ENCODE measurements around the gene CLBA1.

CLBA1 gene

GRCh38 chr14:104996483-104996882 is 10.9 kb downstream of the CLBA1 start:
- Histone ChIP-seq H3K4me1 (ENCODE audit: low read length) (no peaks in the 10 kb centered on the region), H3K4me3 (ENCODE audit: low read length) (no peak overlapping the region), H3K27me3 (replicated peaks; ENCODE audit: insufficient read depth, low read length) (no peaks in the 10 kb centered on the region), H3K79me2 (ENCODE audit: low read length) (no peaks in the 10 kb centered on the region), H3F3A (ENCODE audit: insufficient read depth, low read length) (no peaks in the 10 kb centered on the region), H2AFZ (ENCODE audit: low read length) (no peak overlapping the region), H3K9me2 (replicated peaks; ENCODE audit: insufficient read depth, low read length) (no peaks in the 10 kb centered on the region), H3K36me3 (replicated peaks; ENCODE audit: insufficient read depth, low read length) (no peaks in the 10 kb centered on the region), H3K9me3 (replicated peaks; ENCODE audit: insufficient read depth, low read length) (no peaks in the 10 kb centered on the region), H3K4me2 (ENCODE audit: low read depth, low read length) (no peak overlapping the region), H3K9ac (ENCODE audit: low read length) (no peak overlapping the region), H4K20me1 (ENCODE audit: insufficient read depth, low read length) (no peaks in the 10 kb centered on the region), H3K27ac (ENCODE audit: low read length) (no peak overlapping the region)
- no peak for TF ChIP-seq EZH2phosphoT487 (IDR thresholded peaks at IDR 0.05; ENCODE audit: low read length)
- TF ChIP-seq, protein P1, sequence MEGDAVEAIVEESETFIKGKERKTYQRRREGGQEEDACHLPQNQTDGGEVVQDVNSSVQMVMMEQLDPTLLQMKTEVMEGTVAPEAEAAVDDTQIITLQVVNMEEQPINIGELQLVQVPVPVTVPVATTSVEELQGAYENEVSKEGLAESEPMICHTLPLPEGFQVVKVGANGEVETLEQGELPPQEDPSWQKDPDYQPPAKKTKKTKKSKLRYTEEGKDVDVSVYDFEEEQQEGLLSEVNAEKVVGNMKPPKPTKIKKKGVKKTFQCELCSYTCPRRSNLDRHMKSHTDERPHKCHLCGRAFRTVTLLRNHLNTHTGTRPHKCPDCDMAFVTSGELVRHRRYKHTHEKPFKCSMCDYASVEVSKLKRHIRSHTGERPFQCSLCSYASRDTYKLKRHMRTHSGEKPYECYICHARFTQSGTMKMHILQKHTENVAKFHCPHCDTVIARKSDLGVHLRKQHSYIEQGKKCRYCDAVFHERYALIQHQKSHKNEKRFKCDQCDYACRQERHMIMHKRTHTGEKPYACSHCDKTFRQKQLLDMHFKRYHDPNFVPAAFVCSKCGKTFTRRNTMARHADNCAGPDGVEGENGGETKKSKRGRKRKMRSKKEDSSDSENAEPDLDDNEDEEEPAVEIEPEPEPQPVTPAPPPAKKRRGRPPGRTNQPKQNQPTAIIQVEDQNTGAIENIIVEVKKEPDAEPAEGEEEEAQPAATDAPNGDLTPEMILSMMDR (IDR thresholded peaks at IDR 0.05; ENCODE audit: low read length) = no peak
- TF ChIP-seq EZH2 (optimal IDR thresholded peaks at IDR 0.05; ENCODE audit: low read depth, low read length) = no peak
- DNase-seq = no peak

- H3K27ac ChIP-seq (ENCODE audit: low read length) = no peak overlapping the region
Measured at GRCh38 chr14:104998801-104999200, 13.2 kb downstream of the CLBA1 start.

GRCh38 chr14:104999361-104999760 is 13.8 kb downstream of the CLBA1 start:
- no peaks in the 10 kb centered on the region for H3F3A ChIP-seq (ENCODE audit: insufficient read depth, low read length)
- H3K9me3 ChIP-seq (replicated peaks; ENCODE audit: insufficient read depth, low read length) = no peaks in the 10 kb centered on the region
- no peak for TF ChIP-seq EZH2phosphoT487 (IDR thresholded peaks at IDR 0.05; ENCODE audit: low read length)
- no peaks in the 10 kb centered on the region for H4K20me1 ChIP-seq (ENCODE audit: insufficient read depth, low read length)
- no peaks in the 10 kb centered on the region for H3K27me3 ChIP-seq (replicated peaks; ENCODE audit: insufficient read depth, low read length)
- no peak overlapping the region for H3K4me3 ChIP-seq (ENCODE audit: low read length)
- H3K9me2 ChIP-seq (replicated peaks; ENCODE audit: insufficient read depth, low read length) = no peaks in the 10 kb centered on the region
- no peak overlapping the region for H3K4me2 ChIP-seq (ENCODE audit: low read depth, low read length)
- H3K79me2 ChIP-seq (ENCODE audit: low read length) = no peaks in the 10 kb centered on the region
- H3K9ac ChIP-seq (ENCODE audit: low read length) = no peak overlapping the region
- no peak overlapping the region for H3K27ac ChIP-seq (ENCODE audit: low read length)
- H3K4me1 ChIP-seq (ENCODE audit: low read length) = no peaks in the 10 kb centered on the region
- H2AFZ ChIP-seq (ENCODE audit: low read length) = no peak overlapping the region
- no peaks in the 10 kb centered on the region for H3K36me3 ChIP-seq (replicated peaks; ENCODE audit: insufficient read depth, low read length)
- DNase-seq = no peak

More at GRCh38 chr14:104998801-104999200, 13.2 kb downstream of the CLBA1 start:
- Histone ChIP-seq H3K4me3 (ENCODE audit: low read length) (no peak overlapping the region), H3K27me3 (replicated peaks; ENCODE audit: insufficient read depth, low read length) (no peaks in the 10 kb centered on the region), H3K36me3 (replicated peaks; ENCODE audit: insufficient read depth, low read length) (no peaks in the 10 kb centered on the region), H3K4me1 (ENCODE audit: low read length) (no peaks in the 10 kb centered on the region), H4K20me1 (ENCODE audit: insufficient read depth, low read length) (no peaks in the 10 kb centered on the region), H3F3A (ENCODE audit: insufficient read depth, low read length) (no peaks in the 10 kb centered on the region), H3K9ac (ENCODE audit: low read length) (no peak overlapping the region), H3K4me2 (ENCODE audit: low read depth, low read length) (no peak overlapping the region), H3K9me3 (replicated peaks; ENCODE audit: insufficient read depth, low read length) (no peaks in the 10 kb centered on the region), H3K79me2 (ENCODE audit: low read length) (no peaks in the 10 kb centered on the region), H3K9me2 (replicated peaks; ENCODE audit: insufficient read depth, low read length) (no peaks in the 10 kb centered on the region), H2AFZ (ENCODE audit: low read length) (no peak overlapping the region)
- DNase-seq = no peak
- TF ChIP-seq EZH2phosphoT487 (IDR thresholded peaks at IDR 0.05; ENCODE audit: low read length) (no peak), EZH2 (optimal IDR thresholded peaks at IDR 0.05; ENCODE audit: low read depth, low read length) (no peak)
- TF ChIP-seq, protein P1 (IDR thresholded peaks at IDR 0.05; ENCODE audit: low read length) = no peak

DNA sequence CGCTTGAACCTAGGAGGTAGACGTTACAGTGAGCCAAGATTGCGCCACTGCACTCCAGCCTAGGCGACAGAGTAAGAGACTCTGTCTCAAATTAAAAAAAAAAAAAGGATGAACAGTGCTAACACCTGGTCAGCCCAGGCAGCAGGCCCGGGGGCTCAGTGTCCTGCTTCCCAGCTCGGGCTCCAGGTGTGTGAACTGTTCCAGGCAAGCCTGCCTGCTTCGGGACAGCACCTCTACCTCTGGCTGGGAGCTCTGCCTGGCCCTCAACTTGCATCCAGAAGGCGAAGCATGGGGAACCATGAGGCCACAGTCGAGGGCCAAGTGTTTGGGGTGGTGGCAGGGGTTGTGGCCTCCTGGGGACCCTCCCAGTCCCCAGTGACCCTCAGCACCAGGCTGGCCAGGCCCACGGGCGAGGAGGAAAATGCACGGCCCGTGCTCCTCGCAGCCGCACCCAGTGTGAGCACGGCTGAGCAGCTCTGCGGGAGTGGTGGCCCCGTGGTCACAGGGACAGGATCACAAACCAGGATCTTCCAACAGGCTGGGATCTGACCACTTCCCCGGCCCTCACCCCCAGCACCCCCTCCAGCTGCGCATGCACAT is 19.8 kb downstream of the CLBA1 start:
- no peaks in the 10 kb centered on the region; the same call in 1 of the 2 replicates for H3K36me3 ChIP-seq (replicated peaks; ENCODE audit: insufficient read depth, low read length)
- peaks cover 8% of the 10 kb centered on the region for H3K79me2 ChIP-seq (ENCODE audit: low read length)
- no peak overlapping the region for H3K27ac ChIP-seq (ENCODE audit: low read length)
- no peaks in the 10 kb centered on the region for H3K9me2 ChIP-seq (replicated peaks; ENCODE audit: insufficient read depth, low read length)
- H3K4me1 ChIP-seq (ENCODE audit: low read length) = no peaks in the 10 kb centered on the region
- TF ChIP-seq EZH2 (optimal IDR thresholded peaks at IDR 0.05; ENCODE audit: low read depth, low read length) (no peak), EZH2phosphoT487 (IDR thresholded peaks at IDR 0.05; ENCODE audit: low read length) (no peak)
- TF ChIP-seq, protein P1 (IDR thresholded peaks at IDR 0.05; ENCODE audit: low read length) = no peak
- H3K9ac ChIP-seq (ENCODE audit: low read length) = no peak overlapping the region
- H3K4me3 ChIP-seq (ENCODE audit: low read length) = no peak overlapping the region
- H4K20me1 ChIP-seq (ENCODE audit: insufficient read depth, low read length) = no peaks in the 10 kb centered on the region
- no peak overlapping the region for H2AFZ ChIP-seq (ENCODE audit: low read length)
- DNase-seq = no peak
- H3F3A ChIP-seq (ENCODE audit: insufficient read depth, low read length) = no peaks in the 10 kb centered on the region
- H3K4me2 ChIP-seq (ENCODE audit: low read depth, low read length) = no peak overlapping the region
- H3K9me3 ChIP-seq (replicated peaks; ENCODE audit: insufficient read depth, low read length) = no peaks in the 10 kb centered on the region
- H3K27me3 ChIP-seq (replicated peaks; ENCODE audit: insufficient read depth, low read length) = no peaks in the 10 kb centered on the region

All from MM.1S (cell line).